GM10266 (cell line): ENCODE data around the gene ETNPPL.

Experiments
- DNase-seq: peaks from one replicate; pipeline ENCODE4 v3.0.0; 2012; ENCODE audit errors: extremely low spot score
- TF ChIP-seq, protein P1 (sequence below): IDR thresholded peaks from 2 replicates; pipeline ENCODE4 v1.5.1; 2012; ENCODE audit warnings: mild to moderate bottlenecking, low read depth; ENCODE audit not compliant: control insufficient read depth, insufficient read depth; ENCODE audit errors: missing control alignments

Gene ETNPPL

DNA sequence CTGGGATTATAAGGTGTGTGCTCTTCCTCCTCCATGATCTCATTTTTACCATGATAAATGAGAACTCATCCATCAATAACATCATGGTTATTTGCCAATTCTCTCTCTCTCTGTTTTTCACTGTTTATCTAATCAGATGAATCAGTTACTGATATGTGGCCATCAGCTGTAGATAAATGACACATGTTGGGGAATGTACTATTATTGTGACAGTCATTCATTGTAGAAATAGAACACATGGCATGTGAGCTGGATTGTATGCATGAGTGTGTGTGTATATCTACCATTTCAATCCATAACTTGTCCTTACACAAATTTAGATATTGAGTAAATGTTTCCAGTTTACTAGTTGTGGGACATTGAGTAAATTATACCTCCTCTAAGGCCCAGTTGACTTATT lies 59.5 kb downstream of the ETNPPL start:
- DNase-seq = no peak
- TF ChIP-seq, protein P1, sequence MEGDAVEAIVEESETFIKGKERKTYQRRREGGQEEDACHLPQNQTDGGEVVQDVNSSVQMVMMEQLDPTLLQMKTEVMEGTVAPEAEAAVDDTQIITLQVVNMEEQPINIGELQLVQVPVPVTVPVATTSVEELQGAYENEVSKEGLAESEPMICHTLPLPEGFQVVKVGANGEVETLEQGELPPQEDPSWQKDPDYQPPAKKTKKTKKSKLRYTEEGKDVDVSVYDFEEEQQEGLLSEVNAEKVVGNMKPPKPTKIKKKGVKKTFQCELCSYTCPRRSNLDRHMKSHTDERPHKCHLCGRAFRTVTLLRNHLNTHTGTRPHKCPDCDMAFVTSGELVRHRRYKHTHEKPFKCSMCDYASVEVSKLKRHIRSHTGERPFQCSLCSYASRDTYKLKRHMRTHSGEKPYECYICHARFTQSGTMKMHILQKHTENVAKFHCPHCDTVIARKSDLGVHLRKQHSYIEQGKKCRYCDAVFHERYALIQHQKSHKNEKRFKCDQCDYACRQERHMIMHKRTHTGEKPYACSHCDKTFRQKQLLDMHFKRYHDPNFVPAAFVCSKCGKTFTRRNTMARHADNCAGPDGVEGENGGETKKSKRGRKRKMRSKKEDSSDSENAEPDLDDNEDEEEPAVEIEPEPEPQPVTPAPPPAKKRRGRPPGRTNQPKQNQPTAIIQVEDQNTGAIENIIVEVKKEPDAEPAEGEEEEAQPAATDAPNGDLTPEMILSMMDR = no peak

DNA sequence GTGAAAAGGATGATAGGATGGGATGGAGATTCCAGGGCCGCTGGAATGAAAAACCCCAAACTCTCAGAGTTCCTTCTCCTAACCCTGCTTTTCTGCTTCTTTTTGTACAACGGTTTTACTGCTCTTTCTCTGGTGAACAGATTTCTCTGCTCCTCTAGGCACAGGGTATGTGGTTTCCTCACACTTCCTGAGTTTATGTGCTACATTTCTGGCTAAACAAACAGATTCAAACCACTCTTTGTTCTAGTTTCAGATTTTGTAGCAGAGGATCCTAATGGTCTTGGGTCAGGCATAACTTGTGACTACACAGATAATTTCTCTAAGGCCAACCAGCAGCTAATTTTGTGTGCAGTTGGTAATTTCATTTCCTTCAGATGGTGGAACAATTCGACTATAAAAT lies 59.9 kb downstream of the ETNPPL start:
- TF ChIP-seq, protein P1 = no peak
- DNase-seq = no peak

DNA sequence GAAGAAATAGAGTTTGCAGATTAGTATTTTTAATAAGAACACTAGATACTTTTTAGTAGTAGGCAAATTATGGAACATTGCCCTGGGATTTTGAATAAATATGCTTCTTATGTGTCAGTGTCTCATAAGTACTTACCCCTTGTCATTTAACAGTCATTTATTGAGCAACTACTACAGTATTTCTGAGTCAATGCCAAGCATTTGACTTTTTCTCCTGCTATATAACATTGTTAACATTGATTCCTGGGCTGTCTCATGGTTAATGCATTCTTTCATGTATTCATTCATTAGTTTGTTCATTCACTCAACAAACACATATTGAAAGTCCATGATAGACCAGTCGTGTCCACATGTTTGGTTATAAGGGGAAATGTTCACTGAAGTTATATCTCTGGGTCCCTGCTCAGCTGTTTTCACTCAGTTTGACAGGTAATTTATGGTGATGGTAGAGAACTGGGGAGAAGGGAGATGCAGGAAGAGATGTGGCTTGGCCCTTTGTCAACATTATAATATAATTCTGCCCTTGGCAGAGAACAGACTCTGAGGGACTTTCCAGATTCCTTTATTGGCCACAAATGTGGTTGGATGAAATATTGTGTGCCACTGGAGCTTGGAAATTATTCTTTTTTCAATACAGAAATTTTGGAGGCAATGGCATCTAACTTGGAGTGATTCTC lies 62.6 kb downstream of the ETNPPL start:
- TF ChIP-seq, protein P1 = no peak
- DNase-seq = no peak

DNA sequence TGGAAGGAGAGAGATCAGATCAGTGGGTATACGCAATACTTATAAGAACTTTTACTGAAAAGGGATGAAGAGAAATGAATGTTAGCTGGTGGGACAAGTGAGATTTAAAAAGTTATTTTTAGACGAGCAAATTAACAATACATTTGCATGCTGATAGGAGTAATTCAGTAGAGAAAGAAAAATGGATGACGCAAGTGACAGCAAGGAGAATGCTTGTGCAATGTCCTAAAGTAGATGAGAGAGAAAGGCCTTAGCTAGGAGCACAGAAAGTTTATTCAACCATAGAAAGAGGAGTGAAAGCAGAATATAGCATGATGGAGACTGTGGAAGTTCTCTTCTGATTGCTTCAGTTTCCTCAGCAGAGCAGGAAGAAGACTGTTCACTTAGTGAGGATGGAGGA lies 66.7 kb downstream of the ETNPPL start:
- TF ChIP-seq, protein P1 = no peak
- DNase-seq = no peak

DNA sequence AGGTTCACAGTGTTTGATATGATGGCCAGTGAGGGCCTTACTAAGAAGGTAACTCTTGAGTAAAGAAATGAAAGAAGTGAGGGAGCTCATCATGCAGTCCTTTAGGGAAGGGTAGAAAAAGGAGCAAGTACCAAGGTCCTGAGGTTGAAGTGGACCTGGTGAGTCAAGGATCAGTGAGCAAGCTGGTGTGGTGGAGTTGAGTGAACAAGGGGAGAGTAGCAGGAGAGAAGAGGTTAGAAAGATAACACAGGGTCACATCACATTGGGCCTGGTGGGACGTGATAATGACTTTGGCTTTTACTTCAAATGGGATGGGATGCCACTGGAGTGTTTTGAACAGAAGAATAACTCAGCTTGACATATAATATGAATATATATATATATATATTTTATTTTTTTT lies 67.8 kb downstream of the ETNPPL start:
- no peak for DNase-seq
- TF ChIP-seq, protein P1 = no peak

DNA sequence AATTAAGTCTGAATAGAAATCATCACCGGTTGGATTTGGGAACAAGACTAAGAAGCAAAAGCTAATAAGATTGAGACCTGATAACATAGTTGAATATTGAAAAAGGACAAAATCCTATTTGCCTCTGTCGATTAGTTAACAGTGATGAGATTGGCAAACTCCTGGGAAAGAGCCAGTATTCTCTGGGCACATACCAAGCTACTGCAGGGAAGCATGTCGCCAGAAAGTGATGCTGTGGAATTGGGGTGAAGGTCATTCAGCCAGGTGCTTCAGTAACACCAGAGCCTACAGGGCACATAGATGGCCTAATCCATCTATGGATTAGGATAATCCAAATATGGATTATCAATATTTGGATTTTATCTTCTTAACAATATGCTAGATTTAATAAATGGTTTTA lies 68.4 kb downstream of the ETNPPL start:
- TF ChIP-seq, protein P1 = no peak
- DNase-seq = no peak

DNA sequence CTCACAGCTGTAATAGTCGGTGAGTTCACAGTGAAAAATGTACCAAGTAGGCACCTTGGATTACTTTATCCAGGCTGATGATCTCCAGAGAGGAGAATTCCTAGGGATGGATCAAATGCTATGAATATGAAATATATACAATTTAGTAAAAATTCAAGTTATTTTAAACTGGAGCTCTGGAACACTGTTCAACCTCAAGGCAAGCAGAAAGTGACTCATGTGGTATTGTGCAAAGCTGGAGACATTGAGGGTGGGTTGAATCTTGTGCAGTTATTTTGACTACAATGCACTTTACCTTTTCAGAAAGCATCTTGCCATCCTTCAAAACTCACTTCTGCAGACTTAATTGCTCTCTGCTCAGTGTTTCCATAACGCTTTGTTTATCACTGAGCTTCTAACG lies 69.0 kb downstream of the ETNPPL start:
- DNase-seq = no peak
- TF ChIP-seq, protein P1 = no peak
